ENCODE data around the gene ELAVL3. TPM values are rescaled to one million over a fixed set of nuclear protein-coding genes. Genes with fewer than 3 reads are reported as not detected.

Gene ELAVL3
- total and polyA plus RNA-seq, 2 donors (not counting 3 experiments of a cell fraction or from before 2014, with no cell fraction given) = not detected

DNA sequence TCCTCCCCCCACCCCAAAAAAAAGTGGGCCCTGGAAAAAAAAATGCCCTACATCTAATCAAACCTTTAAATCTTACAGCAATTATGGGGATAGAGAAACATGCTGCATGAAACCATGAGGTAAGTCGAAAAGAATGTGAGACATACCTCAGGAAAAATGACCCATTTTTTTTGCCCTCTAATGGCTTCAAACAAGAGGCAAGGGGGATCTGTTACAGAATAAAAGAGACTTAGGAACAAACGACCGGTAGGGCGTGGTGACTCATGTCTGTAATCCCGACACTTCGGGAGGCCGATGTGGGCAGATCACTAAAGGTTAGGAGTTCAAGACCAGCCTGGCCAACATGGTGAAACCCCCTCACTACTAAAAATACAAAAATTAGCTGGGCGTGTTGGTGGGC, 70.2 kb downstream of the ELAVL3 start:
- Histone ChIP-seq H3K36me3 (ENCODE audit: control insufficient read depth in 2 of 2, extremely low read depth in 1 of 2, insufficient read depth in 2 of 2, low read length in 2 of 2) (no peaks in the 10 kb centered on the region), H3K79me2 (ENCODE audit: control insufficient read depth, insufficient read depth, low read length) (no peaks in the 10 kb centered on the region), H3K4me1 (ENCODE audit: control insufficient read depth, extremely low read depth, insufficient read depth, low read length) (no peaks in the 10 kb centered on the region), H3K9ac (replicated peaks; ENCODE audit: extremely low read depth, insufficient read depth, low read length) (no peak overlapping the region), H3K27me3 (ENCODE audit: control insufficient read depth in 2 of 2, insufficient read depth in 2 of 2, low read length in 2 of 2) (peaks cover 0 to 2% of the 10 kb centered on the region in 2 experiments), H4K20me1 (replicated peaks; ENCODE audit: control insufficient read depth, extremely low read depth, insufficient read depth, low read length) (no peaks in the 10 kb centered on the region), H3K4me3 (replicated peaks in 1 of 3; ENCODE audit: insufficient read depth in 1 of 3, low read depth in 1 of 3, low read length in 3 of 3) (no peak overlapping the region), H3K9me1 (replicated peaks; ENCODE audit: control insufficient read depth, extremely low read depth, insufficient read depth, low read length) (no peaks in the 10 kb centered on the region), H3K9me3 (replicated peaks; ENCODE audit: control insufficient read depth, insufficient read depth, low read length) (no peaks in the 10 kb centered on the region), H3K27ac (ENCODE audit: insufficient read depth, low read depth, low read length) (no peak overlapping the region), H3K4me2 (ENCODE audit: insufficient read depth, low read length) (no peak overlapping the region), H2AFZ (ENCODE audit: low read depth, low read length) (no peak overlapping the region)
- intact Hi-C loops (cut with micrococcal nuclease) (no loop called here), dilution Hi-C loops (cut with MboI; ENCODE audit: extremely low pct_ligation_motif_present, low sequenced_read_pairs) (no loop called here)
- BruUV-seq (replicated peaks) = no TSS peak
- CTCF ChIA-PET = interaction anchor here (0.5 to 2.2 kb wide), 3 partner anchors 10 to 117 kb away, joined by 3 to 7 read pairs (median 4); no protein-coding TSS in a partner anchor
- no peak for FAIRE-seq
- no peak for DNase-seq (ENCODE audit: low read depth, low spot score)
- POLR2A ChIA-PET = no interaction called here
- TF ChIP-seq MYC (IDR thresholded peaks at IDR 0.05; ENCODE audit: low read depth, low read length) (no peak), JUN (IDR thresholded peaks at IDR 0.05; ENCODE audit: borderline replicate concordance, insufficient read depth, insufficient read length, low read depth) (no peak), FOS (IDR thresholded peaks at IDR 0.05; ENCODE audit: borderline replicate concordance, insufficient read depth, low read length) (no peak), GATA2 (IDR thresholded peaks at IDR 0.05; ENCODE audit: insufficient read depth, insufficient read length, low read depth, low read length) (no peak), POLR2A (IDR thresholded peaks at IDR 0.05; ENCODE audit: low read depth, low read length) (no peak), POLR2AphosphoS5 (IDR thresholded peaks at IDR 0.05; ENCODE audit: insufficient read depth, low read depth, low read length) (no peak), EZH2 (IDR thresholded peaks at IDR 0.05; ENCODE audit: borderline replicate concordance, low read depth, low read length, severe bottlenecking) (no peak)
- TF ChIP-seq, protein P1, sequence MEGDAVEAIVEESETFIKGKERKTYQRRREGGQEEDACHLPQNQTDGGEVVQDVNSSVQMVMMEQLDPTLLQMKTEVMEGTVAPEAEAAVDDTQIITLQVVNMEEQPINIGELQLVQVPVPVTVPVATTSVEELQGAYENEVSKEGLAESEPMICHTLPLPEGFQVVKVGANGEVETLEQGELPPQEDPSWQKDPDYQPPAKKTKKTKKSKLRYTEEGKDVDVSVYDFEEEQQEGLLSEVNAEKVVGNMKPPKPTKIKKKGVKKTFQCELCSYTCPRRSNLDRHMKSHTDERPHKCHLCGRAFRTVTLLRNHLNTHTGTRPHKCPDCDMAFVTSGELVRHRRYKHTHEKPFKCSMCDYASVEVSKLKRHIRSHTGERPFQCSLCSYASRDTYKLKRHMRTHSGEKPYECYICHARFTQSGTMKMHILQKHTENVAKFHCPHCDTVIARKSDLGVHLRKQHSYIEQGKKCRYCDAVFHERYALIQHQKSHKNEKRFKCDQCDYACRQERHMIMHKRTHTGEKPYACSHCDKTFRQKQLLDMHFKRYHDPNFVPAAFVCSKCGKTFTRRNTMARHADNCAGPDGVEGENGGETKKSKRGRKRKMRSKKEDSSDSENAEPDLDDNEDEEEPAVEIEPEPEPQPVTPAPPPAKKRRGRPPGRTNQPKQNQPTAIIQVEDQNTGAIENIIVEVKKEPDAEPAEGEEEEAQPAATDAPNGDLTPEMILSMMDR (IDR thresholded peaks at IDR 0.05; ENCODE audit: extremely low read depth in 1 of 2, insufficient read depth in 1 of 2, low read depth in 1 of 2, low read length in 2 of 2) = no peak
- TF ChIP-seq, protein P2, sequence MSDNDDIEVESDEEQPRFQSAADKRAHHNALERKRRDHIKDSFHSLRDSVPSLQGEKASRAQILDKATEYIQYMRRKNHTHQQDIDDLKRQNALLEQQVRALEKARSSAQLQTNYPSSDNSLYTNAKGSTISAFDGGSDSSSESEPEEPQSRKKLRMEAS (IDR thresholded peaks at IDR 0.05; ENCODE audit: insufficient read depth, insufficient read length) = no peak

All from endothelial cell of umbilical vein (primary cell).